GM18498 (cell line): ENCODE measurements around the gene AKT1.
"Not testable (repeated sequence)": the region's sequence is repeated elsewhere in the genome, so short reads cannot be mapped to it uniquely, and the experiment has no call there.

ENCODE experiments used
- ATAC-seq: cut with Tn5 transposase; IDR thresholded peaks from one replicate; pipeline ENCODE4 v1.9.1; 2021; ENCODE audit warnings: mild to moderate bottlenecking, moderate library complexity; ENCODE audit not compliant: unreplicated experiment

AKT1 gene

GRCh38 chr14:104819361-104819781, 23.8 kb upstream of the AKT1 start:
- no peak for ATAC-seq

- no peak for ATAC-seq
Measured at GRCh38 chr14:104818714-104819161, 23.2 kb upstream of the AKT1 start.

GRCh38 chr14:104817930-104818713, 22.6 kb upstream of the AKT1 start:
- ATAC-seq, result no peak

DNA sequence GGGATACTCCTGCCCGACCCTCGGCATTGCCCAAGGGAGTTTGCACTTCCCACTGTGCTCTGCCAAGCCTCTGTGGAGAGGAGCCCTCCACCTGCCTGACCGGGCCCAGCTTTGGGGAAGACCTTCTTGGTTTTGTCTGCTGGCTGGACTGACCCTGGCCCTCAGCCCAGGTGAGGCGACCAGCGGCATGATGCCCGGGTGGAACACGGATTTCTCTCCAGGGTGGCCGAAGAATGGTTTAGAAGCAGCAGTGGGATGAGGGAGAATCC, 21.0 kb upstream of the AKT1 start:
- peak; percentile 15 for ATAC-seq

GRCh38 chr14:104814701-104815100, 19.2 kb upstream of the AKT1 start:
- not testable (repeated sequence) for ATAC-seq

DNA sequence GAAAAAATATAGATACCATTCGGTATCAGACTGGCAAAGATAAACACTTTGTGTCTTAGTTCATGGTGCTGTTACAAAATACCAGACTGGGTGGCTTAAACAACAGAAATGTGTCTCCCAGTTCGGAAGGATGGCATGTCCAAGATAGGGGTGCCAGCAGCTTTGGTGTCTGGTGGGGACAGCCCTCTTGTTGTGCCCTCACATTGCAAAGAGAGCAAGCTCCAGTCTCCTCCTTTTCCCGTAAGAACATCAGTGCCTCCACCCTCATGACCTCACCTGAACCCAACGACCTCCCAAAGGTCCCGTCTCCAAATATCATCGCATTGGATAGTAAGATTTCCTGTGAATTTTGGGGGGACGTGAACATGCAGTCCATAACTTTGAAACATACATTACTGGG, 17.7 kb upstream of the AKT1 start:
- no peak for ATAC-seq

DNA sequence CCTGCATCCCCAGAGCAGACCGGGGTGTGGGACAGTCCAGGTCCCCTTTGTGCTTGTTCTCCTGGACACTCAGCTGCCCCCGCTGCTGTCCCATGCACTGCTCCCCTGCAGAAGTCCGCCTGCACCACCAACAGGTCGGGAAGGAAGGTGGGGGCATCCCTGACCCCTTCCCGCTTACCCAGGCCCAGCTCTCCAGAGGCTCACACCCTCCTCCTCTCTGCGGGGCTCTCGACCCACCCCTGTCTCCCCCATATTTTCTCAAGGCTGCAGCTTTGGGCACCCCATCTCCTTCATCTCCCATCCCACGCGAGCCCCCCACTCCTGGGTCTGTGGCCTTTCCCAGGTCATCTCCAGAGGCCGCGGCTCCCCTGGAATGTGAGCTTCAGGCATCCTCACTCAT, 14.8 kb upstream of the AKT1 start:
- no peak for ATAC-seq

GRCh38 chr14:104808456-104808855, 12.9 kb upstream of the AKT1 start:
- ATAC-seq, result no peak

DNA sequence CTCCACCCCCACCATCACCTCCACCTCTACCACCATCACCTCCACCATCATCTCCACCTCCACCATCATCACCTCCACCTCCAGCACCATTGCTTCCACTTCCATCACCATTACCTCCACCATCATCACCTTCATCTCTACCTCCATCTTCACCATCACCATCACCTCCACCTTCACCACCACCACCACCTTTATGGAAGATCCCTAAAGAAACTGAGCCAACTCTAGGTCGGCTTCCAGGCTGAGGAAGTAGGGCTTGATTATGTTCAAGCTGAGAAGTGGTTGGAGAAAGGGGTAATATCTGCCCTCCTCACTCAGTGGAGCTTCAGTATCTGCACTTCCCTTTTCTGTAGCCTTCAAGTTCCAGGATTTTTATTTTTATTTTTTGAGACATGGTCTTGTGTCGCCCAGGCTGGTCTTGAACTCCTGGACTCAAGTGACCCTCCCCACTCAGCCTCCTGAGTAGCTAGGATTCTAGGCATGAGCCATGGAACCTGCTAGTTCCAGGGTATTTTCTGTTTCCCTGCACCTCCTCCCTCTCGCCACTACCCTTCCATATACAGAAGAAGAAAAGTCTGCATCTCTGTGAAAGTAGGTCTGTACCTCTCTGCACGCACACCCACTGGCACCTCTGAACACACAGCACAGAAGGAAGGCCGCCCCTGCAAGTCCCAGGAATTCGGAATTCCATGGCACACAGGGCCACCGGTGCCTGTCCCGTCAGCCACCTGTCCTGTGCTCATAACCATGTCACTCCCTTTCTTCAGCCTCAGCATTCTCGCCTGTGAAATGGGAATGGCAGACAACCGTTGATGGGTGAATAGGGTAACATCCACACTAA, 11.3 kb upstream of the AKT1 start:
- ATAC-seq, result no peak

DNA sequence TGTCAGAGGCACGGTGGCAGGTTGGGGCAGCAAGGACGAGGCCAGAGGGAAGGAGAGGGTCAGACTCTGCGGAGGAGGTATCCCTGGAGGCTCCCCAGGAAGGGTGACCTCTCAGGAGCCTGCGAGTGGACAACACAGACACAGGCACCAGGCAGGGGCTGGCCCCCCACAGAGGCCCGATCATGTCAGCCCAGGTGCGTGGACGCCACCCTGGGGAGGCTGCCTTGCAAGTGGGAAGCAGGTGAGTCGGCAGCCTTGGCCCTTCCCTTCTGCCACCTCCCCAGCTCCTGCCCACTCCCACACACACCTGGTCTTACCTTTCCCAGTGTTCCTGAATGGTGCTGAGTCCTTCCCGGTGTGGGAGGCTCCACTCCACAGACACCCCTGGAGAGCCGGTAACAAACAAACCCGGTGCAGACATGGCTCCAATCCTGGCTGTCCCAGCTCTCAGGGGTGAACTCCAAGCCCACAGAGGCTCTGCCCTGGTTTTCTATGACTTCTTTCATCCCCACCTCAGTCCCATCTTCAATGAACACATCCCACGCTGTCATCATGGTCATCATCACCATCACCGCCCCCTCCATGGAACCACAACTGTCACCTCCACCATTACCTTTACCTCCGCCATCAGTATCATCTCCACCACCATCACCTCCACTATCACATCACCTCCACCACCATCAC, 10.5 kb upstream of the AKT1 start:
- no peak for ATAC-seq

GRCh38 chr14:104805326-104805678, 9.8 kb upstream of the AKT1 start:
- ATAC-seq, result no peak

DNA sequence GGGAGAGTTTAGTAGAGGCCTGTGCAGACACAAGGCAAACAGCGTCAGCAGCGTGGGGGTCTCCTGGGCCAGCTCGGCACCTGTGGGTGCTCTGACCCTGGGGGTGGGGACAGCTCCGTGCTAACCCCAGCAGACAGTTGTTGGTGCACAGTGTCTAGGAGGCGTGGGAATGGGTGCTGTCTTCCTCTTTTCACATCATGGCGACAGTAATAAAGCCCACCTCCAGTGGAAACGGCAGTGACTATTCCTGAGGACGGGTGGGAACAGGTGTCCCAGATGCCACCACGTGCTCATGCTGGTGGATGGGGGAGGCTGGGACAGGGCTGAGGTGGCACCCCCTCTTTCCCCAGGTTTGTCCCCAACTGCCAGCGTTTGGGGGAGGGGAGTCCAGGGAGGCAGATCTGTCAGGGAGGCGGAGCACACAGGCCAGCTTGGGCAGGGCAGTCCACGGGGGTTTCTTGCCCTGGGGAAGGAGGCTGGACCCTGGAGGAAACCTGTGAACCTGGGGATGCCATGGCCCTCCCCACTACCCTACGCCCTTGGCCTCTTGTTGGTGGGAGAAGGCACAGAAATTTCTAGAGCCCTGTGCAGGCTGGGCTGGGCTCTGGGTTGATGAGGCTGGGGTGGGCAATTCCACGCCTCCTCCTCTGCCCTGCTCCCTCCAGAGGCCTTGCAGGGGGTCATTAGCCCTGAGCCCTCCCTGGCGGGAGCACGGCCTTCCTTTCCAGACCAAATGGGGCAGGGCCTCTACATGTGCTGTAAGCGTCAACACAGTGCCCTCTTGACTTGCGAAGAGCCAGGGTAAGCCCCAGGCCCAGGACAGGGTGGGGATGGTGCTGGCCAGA, 9.2 kb upstream of the AKT1 start:
- no peak for ATAC-seq

DNA sequence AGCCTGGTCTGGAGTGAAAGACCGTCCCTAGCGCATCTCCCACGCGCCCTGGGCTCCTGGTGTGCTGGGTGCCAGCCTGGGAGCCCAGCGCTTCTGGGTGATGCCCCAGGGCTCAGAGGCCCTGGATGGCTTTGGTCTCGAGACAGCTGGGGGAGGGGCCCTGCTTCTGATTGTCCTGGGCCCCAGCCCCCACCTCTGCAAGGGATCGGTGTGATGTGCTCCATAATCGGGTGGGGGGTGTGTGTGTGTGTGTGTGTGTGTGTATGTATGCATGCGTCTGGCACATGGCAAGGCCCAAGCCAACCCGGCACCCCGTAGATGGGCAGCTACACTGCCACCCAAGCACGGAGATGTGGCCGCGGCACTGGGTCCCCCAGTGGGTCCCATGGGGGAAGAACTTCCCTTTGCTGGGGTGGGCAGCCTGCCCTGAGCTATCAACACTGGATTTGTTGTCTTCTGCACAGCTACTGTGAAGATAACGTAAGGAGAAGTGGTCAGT, 8.4 kb upstream of the AKT1 start:
- no peak for ATAC-seq

DNA sequence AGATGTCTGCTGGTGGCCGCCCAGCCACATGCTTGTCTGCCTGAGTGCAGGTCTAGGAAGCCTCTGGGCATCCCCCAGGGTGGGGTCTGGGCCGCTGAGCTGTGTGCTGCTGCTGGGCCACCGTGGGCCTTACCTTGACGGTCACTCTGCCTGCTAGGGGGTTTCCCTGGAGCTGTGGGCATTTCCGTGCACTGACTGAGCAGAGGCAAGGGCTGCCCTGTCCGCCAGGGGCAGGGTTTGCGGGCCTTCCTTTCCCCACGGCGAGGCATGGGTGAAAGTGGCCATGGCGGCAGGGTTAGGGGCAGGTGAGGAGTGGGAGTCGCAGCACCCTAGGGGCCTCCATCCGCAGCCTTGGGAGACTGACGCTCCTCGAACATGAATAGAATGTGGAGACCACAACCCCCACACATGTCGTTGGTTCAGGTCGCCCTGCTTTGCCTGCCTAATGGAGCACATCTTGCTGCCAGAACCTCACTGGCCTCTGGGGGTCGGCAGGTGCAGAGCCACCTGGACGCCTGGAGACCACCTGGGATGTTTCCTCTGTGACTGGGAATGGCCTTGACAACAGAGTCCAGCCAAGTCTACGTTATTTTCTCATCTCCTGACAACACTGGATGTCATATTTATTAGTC, 7.8 kb upstream of the AKT1 start:
- ATAC-seq, result no peak

- ATAC-seq, result no peak
Measured at GRCh38 chr14:104802394-104803184, 7.0 kb upstream of the AKT1 start.

- no peak for ATAC-seq
Measured at GRCh38 chr14:104801520-104802393, 6.2 kb upstream of the AKT1 start.

DNA sequence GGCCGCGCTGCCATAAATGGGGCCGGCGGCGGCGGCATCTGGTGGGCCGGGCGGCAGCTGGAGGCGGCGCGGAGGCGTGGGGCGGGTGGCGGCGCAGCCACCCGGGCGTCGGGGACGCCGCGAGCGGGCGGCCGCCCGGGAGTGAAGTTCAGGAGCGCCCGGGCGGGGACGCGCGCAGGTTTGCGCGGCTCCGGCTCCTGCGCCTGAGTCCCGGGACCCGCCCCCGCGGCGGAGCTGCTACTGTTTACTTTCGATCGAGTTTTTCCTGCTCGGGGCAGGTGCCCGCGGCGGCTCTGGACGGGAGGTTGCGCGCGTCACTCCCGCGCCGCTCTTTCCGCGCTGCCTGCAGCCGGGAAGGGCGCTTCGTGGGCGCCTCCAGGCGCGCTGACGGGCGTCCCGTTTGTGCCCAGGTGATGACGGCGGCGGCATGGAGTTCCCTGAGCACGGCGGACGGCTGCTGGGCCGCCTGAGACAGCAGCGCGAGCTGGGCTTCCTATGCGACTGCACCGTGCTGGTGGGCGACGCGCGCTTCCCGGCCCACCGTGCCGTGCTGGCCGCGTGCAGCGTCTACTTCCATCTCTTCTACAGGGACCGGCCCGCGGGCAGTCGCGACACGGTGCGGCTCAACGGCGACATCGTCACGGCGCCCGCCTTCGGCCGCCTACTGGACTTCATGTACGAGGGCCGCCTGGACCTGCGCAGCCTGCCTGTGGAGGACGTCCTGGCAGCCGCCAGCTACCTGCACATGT, 5.4 kb upstream of the AKT1 start, which contains the start of gene ZBTB42:
ZBTB42 (plus strand) TSS at position 331 of the 749 bp plus-strand sequence; CDS start at position 428, 97 bp downstream.
- ATAC-seq, result peak; percentile 43
